ENCODE data around the gene RBM20.
"Not testable (repeated sequence)": the region's sequence is repeated elsewhere in the genome, so short reads cannot be mapped to it uniquely, and the experiment has no call there.

Gene RBM20

GRCh38 chr10:110679486-110680272, 35.5 kb downstream of the RBM20 start:
- DNase-seq, result no peak

DNA sequence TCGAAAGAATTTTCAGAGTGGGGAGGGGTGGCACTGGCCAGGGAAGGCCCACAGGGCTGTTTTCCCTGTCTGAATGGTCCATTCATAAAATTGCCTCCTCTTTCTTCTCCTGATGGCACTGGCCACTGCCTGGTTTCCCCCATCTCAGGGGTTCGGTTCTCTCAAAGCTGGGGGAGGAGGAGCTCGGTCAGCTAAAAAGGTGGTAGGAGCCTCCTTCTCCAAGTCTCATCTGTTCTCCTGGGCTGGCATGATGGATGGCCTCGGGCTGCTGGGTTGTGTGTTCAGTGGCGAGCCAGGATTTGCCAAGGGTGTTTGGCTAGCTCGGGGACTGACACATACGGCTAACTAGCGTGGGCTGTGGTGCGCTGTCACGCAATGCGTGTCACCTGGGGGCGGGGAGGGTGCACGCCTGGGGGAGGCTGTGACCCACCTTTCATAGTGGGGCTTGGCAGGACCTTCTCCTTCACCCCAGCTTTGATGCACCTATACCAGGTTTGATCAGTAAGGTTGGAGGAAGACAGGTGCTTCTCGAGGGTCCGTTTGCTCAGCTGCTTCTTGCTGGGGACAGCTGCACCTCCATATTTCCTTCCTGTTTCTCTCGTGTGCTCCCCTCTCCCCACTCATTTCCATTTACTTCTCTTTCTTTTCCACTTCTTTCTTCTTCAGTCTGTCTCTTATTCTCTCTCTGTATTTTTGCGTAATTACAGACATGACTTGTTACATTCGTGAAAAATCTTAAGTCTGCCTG, 36.3 kb downstream of the RBM20 start:
- DNase-seq, result no peak

GRCh38 chr10:110681023-110681681, 37.0 kb downstream of the RBM20 start:
- DNase-seq, result peak; percentile 25

GRCh38 chr10:110682348-110682747, 38.2 kb downstream of the RBM20 start:
- DNase-seq, result no peak

GRCh38 chr10:110684800-110685446, 40.8 kb downstream of the RBM20 start:
- no peak for DNase-seq

GRCh38 chr10:110686047-110686446, 41.9 kb downstream of the RBM20 start:
- DNase-seq, result no peak

DNA sequence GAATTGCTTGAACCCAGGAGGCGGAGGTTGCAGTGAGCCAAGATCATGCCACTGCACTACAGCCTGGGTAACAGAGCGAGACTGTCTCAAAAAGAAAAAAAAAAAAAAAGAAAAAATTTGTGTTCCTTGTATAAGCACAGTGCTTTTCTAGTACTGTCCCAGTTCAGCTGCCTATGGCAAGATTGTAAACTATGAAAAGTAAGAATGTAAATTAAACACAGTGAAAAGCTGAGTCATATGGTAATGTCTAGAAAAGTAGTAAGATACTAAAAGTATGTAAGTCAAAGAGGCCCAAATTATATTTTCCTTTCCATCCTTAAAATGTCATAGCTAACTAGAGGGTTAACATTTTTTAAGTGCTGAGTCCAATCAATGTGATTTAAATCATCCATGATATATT, 42.8 kb downstream of the RBM20 start:
- DNase-seq, result no peak

GRCh38 chr10:110687400-110687799, 43.3 kb downstream of the RBM20 start:
- no peak for DNase-seq

DNA sequence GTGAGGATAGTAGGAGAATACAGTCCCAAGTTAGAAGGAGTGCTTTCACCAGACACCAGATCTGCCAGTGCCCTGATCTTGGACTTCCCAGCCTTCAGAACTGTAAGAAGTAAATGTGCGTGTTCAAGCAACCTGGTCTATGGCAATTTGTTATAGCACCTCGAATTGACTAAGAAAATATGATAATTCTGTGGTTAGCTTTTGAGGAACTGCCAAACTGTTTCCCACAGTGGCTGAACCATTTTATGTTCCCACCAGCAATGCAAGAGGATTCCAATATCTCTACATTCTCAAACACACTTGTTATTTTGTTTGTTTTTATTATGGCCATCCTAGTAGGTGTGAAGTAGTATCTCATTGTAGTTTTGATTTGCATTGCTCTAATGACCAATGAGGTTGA, 47.0 kb downstream of the RBM20 start:
- no peak for DNase-seq

DNA sequence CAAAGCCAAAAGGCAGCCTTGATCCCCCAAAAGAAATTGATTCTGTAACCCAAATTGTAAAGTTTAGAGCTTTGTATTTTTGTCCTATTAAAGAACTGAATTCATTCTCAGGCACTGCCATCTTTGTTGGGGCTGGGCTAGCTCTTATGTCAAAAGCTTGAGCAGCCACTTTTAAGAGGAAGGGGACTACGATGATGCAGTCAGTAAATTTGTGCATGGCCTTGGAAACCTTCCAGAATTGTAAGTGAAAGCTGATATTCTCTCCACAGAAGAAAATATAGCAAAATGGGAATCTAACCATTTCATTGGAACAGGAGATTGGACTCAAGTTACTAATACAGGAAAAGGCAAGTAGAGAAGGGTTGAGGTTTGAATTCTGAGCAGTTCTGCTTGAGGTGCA, 50.1 kb downstream of the RBM20 start:
- no peak for DNase-seq

DNA sequence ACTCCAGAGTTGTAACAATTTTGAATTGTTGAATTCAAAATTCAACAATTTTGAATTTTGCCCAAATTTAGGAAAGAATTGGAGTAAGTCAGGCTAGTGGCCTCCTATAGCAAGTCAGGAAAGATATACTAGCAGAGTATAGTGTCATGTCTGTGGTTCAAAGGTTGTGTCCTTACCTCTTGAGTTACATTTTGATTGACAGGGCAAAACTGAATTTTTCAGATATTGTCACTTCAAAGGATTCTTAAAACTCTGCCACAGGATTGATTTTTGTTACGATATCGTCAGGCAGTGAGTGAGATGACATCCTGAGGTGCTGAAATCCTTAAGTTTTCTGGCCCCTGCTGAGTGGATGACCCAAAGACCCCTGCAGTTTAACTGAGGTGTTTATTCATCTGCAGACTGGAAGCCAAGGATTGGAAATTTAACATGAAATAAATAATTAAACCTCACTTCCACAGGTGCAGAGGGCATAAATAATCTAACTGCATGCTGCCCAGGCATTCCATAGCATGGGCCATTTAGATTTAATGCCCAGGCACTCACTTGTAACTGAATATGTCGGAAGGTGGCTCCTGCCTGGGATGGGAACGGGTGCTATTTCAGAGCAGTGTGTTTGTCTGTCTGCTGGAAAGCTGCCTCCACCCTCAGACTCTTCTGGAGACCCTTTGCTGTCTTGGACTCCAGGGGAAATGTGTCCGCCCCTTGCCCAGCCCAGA, 50.8 kb downstream of the RBM20 start:
- DNase-seq, result no peak

DNA sequence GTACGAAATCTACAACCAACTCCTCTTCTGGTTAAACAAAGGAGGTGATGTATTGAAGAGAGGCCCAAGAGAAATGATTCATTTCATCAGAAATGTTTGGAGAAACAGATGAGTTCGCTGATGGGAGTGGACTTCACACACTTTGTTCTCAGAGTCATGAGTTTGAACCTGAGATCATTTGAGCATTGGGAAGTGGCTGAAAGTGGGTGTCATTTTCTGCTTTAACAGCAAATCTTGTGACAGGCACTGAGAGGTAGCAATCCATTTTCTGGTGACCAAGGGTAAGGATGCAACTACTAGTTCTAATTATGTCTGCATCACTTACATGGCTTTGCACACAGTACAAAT, 51.4 kb downstream of the RBM20 start:
- no peak for DNase-seq

DNA sequence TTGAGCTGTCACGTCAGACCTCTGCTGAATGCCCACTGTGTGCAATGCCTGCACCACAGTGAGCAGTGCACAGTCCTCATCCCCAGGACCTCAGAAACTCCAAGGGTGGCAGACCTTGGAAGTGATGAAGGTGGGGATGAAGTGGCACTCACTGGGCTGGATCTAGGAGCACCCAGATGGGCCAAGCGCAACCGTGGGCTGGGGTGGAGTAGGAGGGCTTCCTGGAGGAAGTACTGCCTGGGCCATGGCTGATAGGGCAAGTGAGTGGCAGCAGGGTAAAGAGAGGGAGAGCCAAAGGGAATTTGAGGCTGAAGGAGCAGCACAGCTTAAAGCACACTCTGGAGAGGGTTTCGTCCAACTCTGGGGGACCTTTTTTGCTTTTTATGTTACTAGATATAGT, 52.3 kb downstream of the RBM20 start:
- no peak for DNase-seq

- DNase-seq, result no peak
Measured at GRCh38 chr10:110698340-110698739, 54.2 kb downstream of the RBM20 start.

DNA sequence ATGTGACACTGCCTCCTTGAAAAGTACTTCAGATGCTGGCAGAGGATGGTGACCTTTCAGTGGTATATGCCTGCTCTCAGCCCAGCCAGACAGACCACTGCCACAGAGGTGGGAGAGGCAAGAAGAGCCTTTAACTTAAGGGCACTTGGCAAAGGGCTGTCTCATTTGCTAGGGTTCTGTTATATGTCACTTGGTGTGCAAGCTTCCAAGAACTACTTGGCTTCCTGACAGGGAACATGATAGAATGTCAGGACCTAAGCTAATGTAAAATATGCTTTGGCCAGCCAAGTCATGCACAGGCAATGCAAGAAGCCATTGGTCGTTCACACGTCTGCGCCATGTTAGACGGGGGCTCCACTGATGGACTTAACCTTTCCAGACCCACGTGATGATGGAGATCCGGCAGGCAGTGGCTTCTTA, 54.7 kb downstream of the RBM20 start:
- DNase-seq, result no peak

DNA sequence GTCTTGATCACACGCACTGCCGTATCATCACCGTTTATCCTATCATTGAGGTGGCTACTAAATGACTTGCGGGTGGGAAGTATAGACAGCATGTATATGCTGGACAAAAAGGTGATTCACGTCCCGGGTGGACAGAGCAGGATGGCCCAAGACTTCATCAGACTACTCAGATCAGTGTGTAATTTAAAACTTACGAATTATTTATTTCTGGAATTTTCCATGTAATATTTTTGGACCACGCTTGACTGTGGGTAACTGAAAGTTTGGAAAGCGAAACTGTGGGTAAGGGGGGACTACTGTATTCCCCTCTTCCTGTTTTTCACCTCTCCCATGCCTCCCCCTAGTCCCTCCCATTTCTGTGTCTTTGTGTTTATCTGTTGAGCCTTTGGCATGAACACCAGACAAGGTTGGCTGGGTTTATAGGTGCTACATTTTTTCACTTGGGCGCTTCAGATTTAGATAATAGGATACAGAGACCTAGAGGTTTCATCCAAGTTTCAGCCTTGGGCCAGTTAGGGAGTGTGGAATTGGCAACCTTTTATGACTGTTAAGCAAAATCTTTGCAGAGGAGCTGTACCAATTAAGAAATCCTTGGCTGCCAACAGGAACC, 55.8 kb downstream of the RBM20 start:
- no peak for DNase-seq

GRCh38 chr10:110700947-110701616, 56.9 kb downstream of the RBM20 start:
- DNase-seq, result peak; percentile 7

DNA sequence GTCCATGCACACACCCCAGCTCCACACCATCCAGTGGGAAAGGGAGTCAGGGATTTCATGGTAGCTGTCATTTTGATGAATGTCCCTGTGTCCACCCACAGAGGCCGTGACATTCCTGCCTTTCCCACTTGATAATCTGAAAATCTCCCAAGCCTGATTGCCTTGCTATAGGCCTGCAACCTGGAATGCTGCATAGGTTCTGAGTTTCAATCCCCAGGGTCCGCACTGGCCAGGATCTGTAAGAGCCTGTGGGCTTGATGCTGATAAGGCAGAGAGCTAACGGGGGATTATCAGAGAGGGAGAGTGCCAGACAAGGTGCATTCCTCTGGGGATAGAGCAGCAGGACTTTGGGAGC, 57.5 kb downstream of the RBM20 start:
- DNase-seq, result no peak

DNA sequence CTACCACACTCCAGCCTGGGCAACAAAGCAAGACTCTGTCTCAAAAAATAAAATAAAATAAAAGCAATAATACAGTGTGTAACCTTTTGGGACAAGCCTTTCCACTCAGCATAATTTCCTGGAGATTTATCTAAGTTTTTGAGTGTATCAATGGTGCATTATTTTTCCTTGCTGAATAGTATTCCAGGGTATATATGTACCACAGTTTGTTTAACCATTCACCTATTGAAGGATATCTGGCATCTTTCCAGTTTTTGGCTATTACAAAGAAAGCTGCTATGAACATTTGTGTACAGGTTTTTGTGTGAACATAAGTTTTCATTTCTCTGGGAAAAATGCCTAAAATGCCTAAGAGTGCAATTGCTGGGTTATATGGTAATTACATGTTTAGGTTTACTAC, 59.9 kb downstream of the RBM20 start:
- no peak for DNase-seq

DNA sequence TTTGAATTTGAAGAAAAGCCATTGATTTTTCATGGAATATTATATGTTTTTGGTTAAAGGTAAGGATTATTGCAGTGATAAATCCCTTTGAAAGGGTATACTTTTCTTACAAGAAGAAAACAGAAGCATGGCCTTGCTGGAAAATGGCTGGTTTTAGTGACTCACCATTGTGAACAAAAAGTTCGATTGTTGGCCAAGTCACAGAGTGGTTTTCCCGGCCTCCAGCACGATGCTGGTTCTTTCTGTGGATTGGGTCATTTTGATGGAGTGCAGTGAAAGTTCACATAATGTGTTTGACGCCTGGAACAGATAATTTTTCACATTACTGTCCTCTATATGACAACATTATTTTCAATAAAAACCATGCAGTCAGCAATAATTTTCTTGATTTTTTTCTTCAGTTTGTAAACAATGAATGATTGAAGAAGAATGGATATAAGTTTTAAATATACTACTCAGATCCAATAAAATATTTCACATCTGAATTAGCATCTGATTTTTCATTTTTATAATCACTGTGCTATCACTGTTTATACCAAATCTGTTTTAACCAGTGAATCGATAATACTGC, 60.9 kb downstream of the RBM20 start:
- DNase-seq, result no peak

DNA sequence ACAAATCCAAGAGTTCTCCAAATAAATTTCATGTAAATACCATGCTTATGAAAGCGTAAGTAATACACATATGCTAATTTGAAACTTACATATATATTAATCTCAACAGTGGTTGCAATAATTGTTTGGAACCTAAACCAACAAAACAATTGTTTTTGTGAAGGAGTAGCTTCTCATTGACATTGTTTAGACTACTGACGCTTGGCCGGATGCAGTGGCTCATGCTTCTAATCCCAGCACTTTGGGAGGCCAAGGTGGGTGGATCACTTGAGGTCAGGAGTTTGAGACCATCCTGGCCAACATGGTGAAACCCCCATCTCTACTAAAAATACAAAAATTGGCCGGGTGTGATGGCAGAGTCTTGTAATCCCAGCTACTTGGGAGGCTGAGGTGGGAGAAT, 61.5 kb downstream of the RBM20 start:
- not testable (repeated sequence) for DNase-seq

GRCh38 chr10:110706690-110707098, 62.6 kb downstream of the RBM20 start:
- no peak for DNase-seq

Data from activated CD4-positive, alpha-beta T cell treated with anti-CD3 and anti-CD28 coated beads, Interleukin-2, amount 50 U/mL, for 16 hours (primary cell).